ENCODE measurements around the gene UPB1. TPM values are rescaled to one million over a fixed set of nuclear protein-coding genes. Genes with fewer than 3 reads are reported as not detected.

The UPB1 gene
- total and polyA plus RNA-seq, 9 of the 15 experiments (the other 6 are each of a cell fraction or from before 2014, with no cell fraction given), result 0.06 to 0.11 TPM; not detected in 7

DNA sequence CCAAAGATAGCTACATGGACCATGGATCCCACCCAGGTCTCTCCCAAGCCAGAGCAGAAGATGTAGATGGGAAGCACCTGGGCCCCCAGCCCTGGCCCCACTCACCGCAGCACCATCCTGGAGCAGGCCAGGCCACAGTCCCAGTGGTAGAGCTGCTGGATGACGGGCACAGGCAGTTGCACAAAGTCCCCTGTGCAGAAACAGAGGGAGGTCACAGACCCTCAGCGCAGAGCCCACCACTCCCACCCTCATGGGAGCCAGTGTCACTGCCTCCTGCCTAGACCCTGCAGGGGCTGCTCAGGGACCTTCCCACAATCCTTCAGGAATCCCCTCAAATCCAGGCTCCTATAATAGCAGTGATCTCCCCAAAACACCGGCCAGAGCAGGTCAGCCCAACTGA, 53.7 kb downstream of the UPB1 start:
- no peak for FAIRE-seq
- H3K27ac ChIP-seq (ENCODE audit: extremely low read depth, low read depth, low read length), result no peak overlapping the region
- H3K4me1 ChIP-seq (replicated peaks in 1 of 2; ENCODE audit: control insufficient read depth in 2 of 2, insufficient read depth in 2 of 2, low read length in 2 of 2), result peaks cover 5 to 10% of the 10 kb centered on the region in 2 experiments; a peak in 4 of 5 replicates
- intact Hi-C loops (cut with micrococcal nuclease) (no loop called here), in situ Hi-C loops (cut with MboI) (no loop called here)
- H3K9me1 ChIP-seq (ENCODE audit: control insufficient read depth, insufficient read depth, low read length), result no peaks in the 10 kb centered on the region
- no peak overlapping the region for H2AFZ ChIP-seq (ENCODE audit: low read depth, low read length)
- no peak for ATAC-seq
- H3K4me3 ChIP-seq, result no peak overlapping the region
- no peaks in the 10 kb centered on the region for H3K27me3 ChIP-seq (ENCODE audit: control insufficient read depth in 2 of 2, insufficient read depth in 2 of 2, low read length in 2 of 2)
- 100% methylated on average over 4 of the region's 4 CpGs for WGBS (ENCODE audit: insufficient coverage, low coverage, missing lambda C conversion rate)
- H3K36me3 ChIP-seq (ENCODE audit: control insufficient read depth, insufficient read depth, low read length), result peaks cover 61% of the 10 kb centered on the region; the same call in 2 of the 3 replicates
- BruUV-seq (replicated peaks), result no TSS peak
- peak overlapping the region in 1 of 2 experiments; percentile 26; a peak in 1 of 4 replicates for H3K9ac ChIP-seq (ENCODE audit: insufficient read depth in 1 of 2, low read depth in 2 of 2, low read length in 2 of 2)
- TF ChIP-seq MTA3 (IDR thresholded peaks at IDR 0.05; ENCODE audit: borderline replicate concordance), result no peak
- no peak for TF ChIP-seq TCFL5 (CRISPR knock-in tag; conservative IDR thresholded peaks at IDR 0.05)
- TF ChIP-seq MCM5 (IDR thresholded peaks at IDR 0.05; ENCODE audit: low read depth), result no peak
- TF ChIP-seq ZNF583 (CRISPR knock-in tag; IDR thresholded peaks at IDR 0.05), result no peak
- TF ChIP-seq JUN (IDR thresholded peaks at IDR 0.05; ENCODE audit: borderline replicate concordance, low read depth, low read length), result no peak
- no peak for TF ChIP-seq JUN (CRISPR knock-in tag; IDR thresholded peaks at IDR 0.05; ENCODE audit: borderline replicate concordance)
- no peak for TF ChIP-seq FOXJ2 (tag; IDR thresholded peaks at IDR 0.05)
- TF ChIP-seq, protein P1, sequence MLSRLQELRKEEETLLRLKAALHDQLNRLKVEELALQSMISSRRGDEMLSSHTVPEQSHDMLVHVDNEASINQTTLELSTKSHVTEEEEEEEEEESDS (CRISPR knock-in tag; IDR thresholded peaks at IDR 0.05), result no peak
- no peak for TF ChIP-seq NEUROD1 (IDR thresholded peaks at IDR 0.05; ENCODE audit: borderline replicate concordance, low read depth, low read length, partially characterized antibody)
- no peak for TF ChIP-seq SMAD2 (IDR thresholded peaks at IDR 0.05; ENCODE audit: low read depth, low read length)
- TF ChIP-seq BRD4 (IDR thresholded peaks at IDR 0.05), result no peak
- TF ChIP-seq, protein P2, sequence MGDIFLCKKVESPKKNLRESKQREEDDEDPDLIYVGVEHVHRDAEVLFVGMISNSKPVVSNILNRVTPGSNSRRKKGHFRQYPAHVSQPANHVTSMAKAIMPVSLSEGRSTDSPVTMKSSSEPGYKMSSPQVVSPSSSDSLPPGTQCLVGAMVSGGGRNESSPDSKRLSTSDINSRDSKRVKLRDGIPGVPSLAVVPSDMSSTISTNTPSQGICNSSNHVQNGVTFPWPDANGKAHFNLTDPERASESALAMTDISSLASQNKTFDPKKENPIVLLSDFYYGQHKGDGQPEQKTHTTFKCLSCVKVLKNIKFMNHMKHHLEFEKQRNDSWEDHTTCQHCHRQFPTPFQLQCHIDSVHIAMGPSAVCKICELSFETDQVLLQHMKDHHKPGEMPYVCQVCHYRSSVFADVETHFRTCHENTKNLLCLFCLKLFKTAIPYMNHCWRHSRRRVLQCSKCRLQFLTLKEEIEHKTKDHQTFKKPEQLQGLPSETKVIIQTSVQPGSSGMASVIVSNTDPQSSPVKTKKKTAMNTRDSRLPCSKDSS (IDR thresholded peaks at IDR 0.05; ENCODE audit: low read depth, partially characterized antibody), result no peak
- TF ChIP-seq TEAD1 (CRISPR knock-in tag; IDR thresholded peaks at IDR 0.05), result no peak
- TF ChIP-seq HDAC8 (tag; IDR thresholded peaks at IDR 0.05), result no peak
- TF ChIP-seq, protein P3, sequence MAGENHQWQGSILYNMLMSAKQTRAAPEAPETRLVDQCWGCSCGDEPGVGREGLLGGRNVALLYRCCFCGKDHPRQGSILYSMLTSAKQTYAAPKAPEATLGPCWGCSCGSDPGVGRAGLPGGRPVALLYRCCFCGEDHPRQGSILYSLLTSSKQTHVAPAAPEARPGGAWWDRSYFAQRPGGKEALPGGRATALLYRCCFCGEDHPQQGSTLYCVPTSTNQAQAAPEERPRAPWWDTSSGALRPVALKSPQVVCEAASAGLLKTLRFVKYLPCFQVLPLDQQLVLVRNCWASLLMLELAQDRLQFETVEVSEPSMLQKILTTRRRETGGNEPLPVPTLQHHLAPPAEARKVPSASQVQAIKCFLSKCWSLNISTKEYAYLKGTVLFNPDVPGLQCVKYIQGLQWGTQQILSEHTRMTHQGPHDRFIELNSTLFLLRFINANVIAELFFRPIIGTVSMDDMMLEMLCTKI (IDR thresholded peaks at IDR 0.05; ENCODE audit: partially characterized antibody), result no peak
- TF ChIP-seq ZNF707 (CRISPR knock-in tag; conservative IDR thresholded peaks at IDR 0.05), result no peak
- TF ChIP-seq, protein P4, sequence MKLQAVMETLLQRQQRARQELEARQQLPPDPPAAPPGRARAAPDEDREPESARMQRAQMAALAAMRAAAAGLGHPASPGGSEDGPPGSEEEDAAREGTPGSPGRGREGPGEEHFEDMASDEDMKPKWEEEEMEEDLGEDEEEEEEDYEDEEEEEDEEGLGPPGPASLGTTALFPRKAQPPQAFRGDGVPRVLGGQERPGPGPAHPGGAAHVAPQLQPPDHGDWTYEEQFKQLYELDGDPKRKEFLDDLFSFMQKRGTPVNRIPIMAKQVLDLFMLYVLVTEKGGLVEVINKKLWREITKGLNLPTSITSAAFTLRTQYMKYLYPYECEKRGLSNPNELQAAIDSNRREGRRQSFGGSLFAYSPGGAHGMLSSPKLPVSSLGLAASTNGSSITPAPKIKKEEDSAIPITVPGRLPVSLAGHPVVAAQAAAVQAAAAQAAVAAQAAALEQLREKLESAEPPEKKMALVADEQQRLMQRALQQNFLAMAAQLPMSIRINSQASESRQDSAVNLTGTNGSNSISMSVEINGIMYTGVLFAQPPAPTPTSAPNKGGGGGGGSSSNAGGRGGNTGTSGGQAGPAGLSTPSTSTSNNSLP (IDR thresholded peaks at IDR 0.05; ENCODE audit: borderline replicate concordance, low read depth, low read length), result no peak
- TF ChIP-seq ZNF785 (CRISPR knock-in tag; IDR thresholded peaks at IDR 0.05), result no peak
- no peak for TF ChIP-seq SRSF9 (IDR thresholded peaks at IDR 0.05; ENCODE audit: borderline replicate concordance, low read depth, low read length)
- no peak for TF ChIP-seq ZNF134 (CRISPR knock-in tag; conservative IDR thresholded peaks at IDR 0.05)
- TF ChIP-seq SMARCA5 (IDR thresholded peaks at IDR 0.05), result no peak
- 0 out of 2 replicates have a peak, but pooled peaks cover 7% of the 10 kb centered on the region for H4K20me1 ChIP-seq (replicated peaks; ENCODE audit: control insufficient read depth, insufficient read depth, low read length)
- ChIA-PET CTCF (ENCODE audit: low intra/inter-chr PET ratio) (no interaction called here), POLR2A (no interaction called here)
- peaks cover 38% of the 10 kb centered on the region for H3K79me2 ChIP-seq (ENCODE audit: control insufficient read depth, insufficient read depth, low read length)
- H3K4me2 ChIP-seq (ENCODE audit: insufficient read depth, low read length), result no peak overlapping the region
- no peak for DNase-seq (ENCODE audit: extremely low read depth in 1 of 4, low spot score in 3 of 4)
- no peaks in the 10 kb centered on the region for H3K9me3 ChIP-seq (replicated peaks; ENCODE audit: control insufficient read depth, insufficient read depth, low read depth, low read length)

All from K562 (cell line).